HEK293 (cell line): ENCODE data around the gene DNAL4.
A peak's percentile ranks its signal among the peaks of the same experiment; 100 is the strongest.

Source experiments
- CTCF ChIA-PET: fragments of 350-600 bp; formaldehyde crosslinking; extraction: SDS; loops from one replicate; lab custom pipeline; 2021; ENCODE audit warnings: antibody characterized with exemption; lab: Yijun Ruan, JAX
- POLR2A ChIA-PET: fragments of 300-600 bp; formaldehyde crosslinking; extraction: SDS; loops from one replicate; lab custom pipeline; 2020; ENCODE audit warnings: antibody characterized with exemption, inconsistent platforms; lab: Yijun Ruan, JAX
- H3K27ac ChIP-seq: fragments of 200-500 bp; sonication (Bioruptor generic); 2 replicates; pipeline ENCODE4 v1.5.1; 2014; ENCODE audit warnings: low read depth, low read length, control low read depth, inconsistent platforms; ENCODE audit errors: extremely low read depth
- H3K36me3 ChIP-seq, 2 experiments: fragments of 200-500 bp in 1 of 2; sonication (Bioruptor generic) in 1 of 2; 1 replicate in 1 of 2; 2 replicates in 1 of 2; pipeline ENCODE4 v1.5.1; 2014 to 2017; ENCODE audit warnings: inconsistent platforms in 2 of 2, low read length in 2 of 2; ENCODE audit not compliant: control insufficient read depth in 2 of 2, insufficient read depth in 1 of 2
- H3K4me1 ChIP-seq: fragments of 200-500 bp; sonication (Bioruptor generic); 2 replicates; pipeline ENCODE4 v1.5.1; 2014; ENCODE audit warnings: mild to moderate bottlenecking, low read length, inconsistent platforms; ENCODE audit not compliant: control insufficient read depth, insufficient read depth
- H3K4me3 ChIP-seq: 2 replicates; pipeline ENCODE4 v1.5.1; 2011; ENCODE audit warnings: low read depth, mild to moderate bottlenecking, control low read depth, low read length, moderate library complexity
- H3K9me3 ChIP-seq: fragments of 200-500 bp; sonication (Bioruptor generic); 2 replicates; pipeline ENCODE4 v1.5.1; 2014; ENCODE audit warnings: low read depth, low read length, inconsistent platforms; ENCODE audit not compliant: control insufficient read depth, insufficient read depth
- GFI1B ChIP-seq: fragments of 450-650 bp; formaldehyde crosslinking; IDR thresholded peaks from 2 replicates; pipeline ENCODE4 v1.5.1; 2016; ENCODE audit warnings: missing biosample characterization, missing genetic modification characterization
- KLF1 ChIP-seq: fragments of 450-650 bp; formaldehyde crosslinking; IDR thresholded peaks from 2 replicates; pipeline ENCODE4 v1.5.1; 2016; ENCODE audit warnings: missing biosample characterization, missing genetic modification characterization
- MYNN ChIP-seq: fragments of 450-650 bp; formaldehyde crosslinking; IDR thresholded peaks from 2 replicates; pipeline ENCODE4 v1.5.1; 2016; ENCODE audit warnings: missing biosample characterization, missing genetic modification characterization, borderline replicate concordance
- OVOL3 ChIP-seq: fragments of 450-650 bp; formaldehyde crosslinking; IDR thresholded peaks from 2 replicates; pipeline ENCODE4 v1.5.1; 2016; ENCODE audit warnings: missing biosample characterization, missing genetic modification characterization
- PRDM4 ChIP-seq: fragments of 450-650 bp; formaldehyde crosslinking; IDR thresholded peaks from 2 replicates; pipeline ENCODE4 v1.5.1; 2017; ENCODE audit warnings: missing biosample characterization, missing genetic modification characterization
- PRDM6 ChIP-seq: fragments of 450-650 bp; formaldehyde crosslinking; IDR thresholded peaks from 2 replicates; pipeline ENCODE4 v1.5.1; 2017; ENCODE audit warnings: missing biosample characterization, missing genetic modification characterization
- SCRT2 ChIP-seq: fragments of 450-650 bp; formaldehyde crosslinking; IDR thresholded peaks from 2 replicates; pipeline ENCODE4 v1.5.1; 2016; ENCODE audit warnings: missing biosample characterization, missing genetic modification characterization
- SP3 ChIP-seq: fragments of 450-650 bp; formaldehyde crosslinking; IDR thresholded peaks from 2 replicates; pipeline ENCODE4 v1.5.1; 2016; ENCODE audit warnings: missing biosample characterization, missing genetic modification characterization
- ZBTB21 ChIP-seq: fragments of 450-650 bp; formaldehyde crosslinking; IDR thresholded peaks from 2 replicates; pipeline ENCODE4 v1.5.1; 2017; ENCODE audit warnings: missing biosample characterization, missing genetic modification characterization
- ZBTB26 ChIP-seq: fragments of 450-650 bp; formaldehyde crosslinking; optimal IDR thresholded peaks from 2 replicates; pipeline ENCODE3; 2016; ENCODE audit warnings: missing biosample characterization, mild to moderate bottlenecking, missing genetic modification characterization
- ZFP3 ChIP-seq: fragments of 450-650 bp; formaldehyde crosslinking; IDR thresholded peaks from 2 replicates; pipeline ENCODE4 v1.5.1; 2016; ENCODE audit warnings: low read depth, missing biosample characterization, missing genetic modification characterization
- ZFP37 ChIP-seq: fragments of 450-650 bp; formaldehyde crosslinking; IDR thresholded peaks from 2 replicates; pipeline ENCODE4 v1.5.1; 2016; ENCODE audit warnings: missing biosample characterization, missing genetic modification characterization
- ZNF140 ChIP-seq: fragments of 450-650 bp; formaldehyde crosslinking; IDR thresholded peaks from 2 replicates; pipeline ENCODE4 v1.5.1; 2016; ENCODE audit warnings: missing biosample characterization, missing genetic modification characterization
- ZNF274 ChIP-seq, 2 experiments: fragments of 200-500 bp in 1 of 2; fragments of 450-650 bp in 1 of 2; sonication (Bioruptor generic) in 1 of 2; formaldehyde crosslinking in 1 of 2; IDR thresholded peaks; 2 replicates each; pipeline versions ENCODE4 v1.5.1 to v1.6.1; 2014 to 2016; ENCODE audit warnings: borderline replicate concordance in 1 of 2, inconsistent platforms in 1 of 2, low read length in 1 of 2, missing biosample characterization in 1 of 2, missing genetic modification characterization in 1 of 2
- ZNF394 ChIP-seq: fragments of 450-650 bp; formaldehyde crosslinking; IDR thresholded peaks from 2 replicates; pipeline ENCODE4 v1.5.1; 2016; ENCODE audit warnings: missing biosample characterization, missing genetic modification characterization, mild to moderate bottlenecking, moderate library complexity, borderline replicate concordance
- ZNF529 ChIP-seq: fragments of 450-650 bp; formaldehyde crosslinking; IDR thresholded peaks from 2 replicates; pipeline ENCODE4 v1.5.1; 2017; ENCODE audit warnings: missing genetic modification characterization, missing biosample characterization; ENCODE audit not compliant: insufficient replicate concordance
- ZNF580 ChIP-seq: fragments of 450-650 bp; formaldehyde crosslinking; IDR thresholded peaks from 2 replicates; pipeline ENCODE4 v1.5.1; 2016; ENCODE audit warnings: missing biosample characterization, missing genetic modification characterization
- ZNF610 ChIP-seq: fragments of 450-650 bp; formaldehyde crosslinking; IDR thresholded peaks from 2 replicates; pipeline ENCODE4 v1.5.1; 2016; ENCODE audit warnings: missing biosample characterization, missing genetic modification characterization, borderline replicate concordance
- ZNF768 ChIP-seq: fragments of 450-650 bp; formaldehyde crosslinking; IDR thresholded peaks from 2 replicates; pipeline ENCODE4 v1.5.1; 2018; ENCODE audit warnings: missing biosample characterization, mild to moderate bottlenecking, missing genetic modification characterization
- ZSCAN30 ChIP-seq: fragments of 450-650 bp; IDR thresholded peaks from 2 replicates; pipeline ENCODE4 v1.5.1; 2018; ENCODE audit warnings: missing biosample characterization, mild to moderate bottlenecking, missing genetic modification characterization, moderate library complexity
- TF ChIP-seq, protein P1 (sequence below): fragments of 450-650 bp; IDR thresholded peaks from 2 replicates; pipeline ENCODE4 v1.5.1; 2018; ENCODE audit warnings: missing biosample characterization, mild to moderate bottlenecking, missing genetic modification characterization
- TF ChIP-seq, protein P2 (sequence below): fragments of 450-650 bp; formaldehyde crosslinking; IDR thresholded peaks from 2 replicates; pipeline ENCODE4 v1.5.1; 2016; ENCODE audit warnings: missing biosample characterization, missing genetic modification characterization, low read depth
- TF ChIP-seq, protein P3 (sequence below): fragments of 450-650 bp; formaldehyde crosslinking; IDR thresholded peaks from 2 replicates; pipeline ENCODE4 v1.5.1; 2016; ENCODE audit warnings: missing biosample characterization, missing genetic modification characterization

The DNAL4 gene

DNA sequence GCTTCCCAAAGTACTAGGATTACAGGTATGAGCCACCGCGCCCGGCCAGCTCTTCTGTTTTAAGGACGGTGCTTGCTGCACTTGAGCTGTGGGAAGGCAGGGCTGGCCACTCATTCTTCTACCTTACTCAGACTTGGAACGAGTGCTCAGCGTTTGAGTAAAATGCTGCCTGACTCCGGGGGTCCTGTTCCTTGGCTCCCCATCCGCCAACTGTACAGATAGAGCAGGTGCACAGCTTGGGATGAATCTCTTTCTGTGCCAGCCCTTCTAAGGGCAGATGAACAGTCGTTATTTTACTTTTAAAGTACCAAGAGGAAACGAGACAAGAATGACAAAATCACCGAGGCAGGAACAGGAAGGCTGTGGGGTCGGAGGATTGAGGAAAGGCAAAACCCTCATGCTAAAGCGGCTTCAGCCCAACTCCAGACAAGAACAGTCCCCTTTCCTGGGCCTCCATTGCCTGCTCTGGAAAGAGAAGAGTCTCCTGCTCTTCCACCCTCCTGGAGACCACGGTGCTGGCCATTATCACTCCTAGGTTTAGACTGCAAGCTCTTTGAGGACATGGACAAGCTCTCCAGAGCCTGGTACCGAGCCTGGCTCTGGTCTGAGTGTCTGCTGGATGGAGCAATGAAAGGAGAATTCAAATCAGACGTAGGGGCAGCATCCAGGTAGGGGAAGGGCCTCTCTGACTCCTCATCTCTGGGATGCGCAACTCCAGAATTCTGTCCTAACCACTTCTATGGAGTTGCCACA is 37.1 kb downstream of the DNAL4 start (continued):
- TF ChIP-seq, protein P1, sequence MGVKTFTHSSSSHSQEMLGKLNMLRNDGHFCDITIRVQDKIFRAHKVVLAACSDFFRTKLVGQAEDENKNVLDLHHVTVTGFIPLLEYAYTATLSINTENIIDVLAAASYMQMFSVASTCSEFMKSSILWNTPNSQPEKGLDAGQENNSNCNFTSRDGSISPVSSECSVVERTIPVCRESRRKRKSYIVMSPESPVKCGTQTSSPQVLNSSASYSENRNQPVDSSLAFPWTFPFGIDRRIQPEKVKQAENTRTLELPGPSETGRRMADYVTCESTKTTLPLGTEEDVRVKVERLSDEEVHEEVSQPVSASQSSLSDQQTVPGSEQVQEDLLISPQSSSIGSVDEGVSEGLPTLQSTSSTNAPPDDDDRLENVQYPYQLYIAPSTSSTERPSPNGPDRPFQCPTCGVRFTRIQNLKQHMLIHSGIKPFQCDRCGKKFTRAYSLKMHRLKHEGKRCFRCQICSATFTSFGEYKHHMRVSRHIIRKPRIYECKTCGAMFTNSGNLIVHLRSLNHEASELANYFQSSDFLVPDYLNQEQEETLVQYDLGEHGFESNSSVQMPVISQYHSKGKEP (tag by site-specific recombination), result no peak
- TF ChIP-seq ZNF610 (no peak), OVOL3 (no peak), PRDM6 (no peak)
- TF ChIP-seq, all 188 proteins: peak for 0

GRCh38 chr22:38755911-38756532 is 37.9 kb downstream of the DNAL4 start, which contains the start of gene SUN2:
TSS of gene SUN2 (minus strand) at chr22:38755998. CDS start at chr22:38752628, 3,370 bp downstream.
- Histone ChIP-seq H3K36me3 (peaks cover 6 to 27% of the 10 kb centered on the region in 2 experiments; a peak in 2 of 3 replicates), H3K4me1 (peaks cover 9% of the 10 kb centered on the region), H3K9me3 (no peaks in the 10 kb centered on the region), H3K4me3 (peak within 1 kb of the TSS; percentile 71), H3K27ac (peak within 1 kb of the TSS; percentile 97)
- CTCF ChIA-PET, result interaction anchor here (1.3 to 5.1 kb wide), 3 partner anchors 10 to 115 kb away, joined by 3 to 48 read pairs (median 23); no protein-coding TSS in a partner anchor
- POLR2A ChIA-PET, result interaction anchor here (1.1 to 1.9 kb wide), 2 partner anchors 10 to 12 kb away, joined by 3 to 8 read pairs; no protein-coding TSS in a partner anchor
- TF ChIP-seq ZNF394 (tag by site-specific recombination), result no peak
- no peak for TF ChIP-seq MYNN (tag by site-specific recombination)
- TF ChIP-seq GFI1B, result no peak
- no peak for TF ChIP-seq ZNF529 (tag by site-specific recombination)
- TF ChIP-seq, protein P2, sequence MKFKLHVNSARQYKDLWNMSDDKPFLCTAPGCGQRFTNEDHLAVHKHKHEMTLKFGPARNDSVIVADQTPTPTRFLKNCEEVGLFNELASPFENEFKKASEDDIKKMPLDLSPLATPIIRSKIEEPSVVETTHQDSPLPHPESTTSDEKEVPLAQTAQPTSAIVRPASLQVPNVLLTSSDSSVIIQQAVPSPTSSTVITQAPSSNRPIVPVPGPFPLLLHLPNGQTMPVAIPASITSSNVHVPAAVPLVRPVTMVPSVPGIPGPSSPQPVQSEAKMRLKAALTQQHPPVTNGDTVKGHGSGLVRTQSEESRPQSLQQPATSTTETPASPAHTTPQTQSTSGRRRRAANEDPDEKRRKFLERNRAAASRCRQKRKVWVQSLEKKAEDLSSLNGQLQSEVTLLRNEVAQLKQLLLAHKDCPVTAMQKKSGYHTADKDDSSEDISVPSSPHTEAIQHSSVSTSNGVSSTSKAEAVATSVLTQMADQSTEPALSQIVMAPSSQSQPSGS, result no peak
- TF ChIP-seq SCRT2, result peak; percentile 83
- 0 out of 2 replicates have a peak, but pooled peaks have one; percentile 46 for TF ChIP-seq KLF1 (tag by site-specific recombination)
- TF ChIP-seq ZNF580 (tag by site-specific recombination), result no peak
- no peak for TF ChIP-seq ZNF768 (tag by site-specific recombination)
- no peak for TF ChIP-seq ZFP37
- peak; percentile 84 for TF ChIP-seq ZBTB26 (tag by site-specific recombination)
- no peak for TF ChIP-seq ZFP3 (tag by site-specific recombination)
- TF ChIP-seq ZNF274 (IDR thresholded peaks at IDR 0.05; ENCODE audit: low read length), result no peak
- no peak for TF ChIP-seq ZNF274 (tag by site-specific recombination; IDR thresholded peaks at IDR 0.05; ENCODE audit: borderline replicate concordance)
- TF ChIP-seq, protein P3, sequence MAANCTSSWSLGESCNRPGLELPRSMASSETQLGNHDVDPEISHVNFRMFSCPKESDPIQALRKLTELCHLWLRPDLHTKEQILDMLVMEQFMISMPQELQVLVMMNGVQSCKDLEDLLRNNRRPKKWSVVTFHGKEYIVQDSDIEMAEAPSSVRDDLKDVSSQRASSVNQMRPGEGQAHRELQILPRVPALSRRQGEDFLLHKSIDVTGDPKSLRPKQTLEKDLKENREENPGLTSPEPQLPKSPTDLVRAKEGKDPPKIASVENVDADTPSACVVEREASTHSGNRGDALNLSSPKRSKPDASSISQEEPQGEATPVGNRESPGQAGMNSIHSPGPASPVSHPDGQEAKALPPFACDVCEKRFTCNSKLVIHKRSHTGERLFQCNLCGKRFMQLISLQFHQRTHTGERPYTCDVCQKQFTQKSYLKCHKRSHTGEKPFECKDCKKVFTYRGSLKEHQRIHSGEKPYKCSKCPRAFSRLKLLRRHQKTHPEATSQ (tag by site-specific recombination), result 0 out of 2 replicates have a peak, but pooled peaks have one; percentile 59
- TF ChIP-seq SP3 (tag by site-specific recombination), result no peak; the same call in 1 of the 2 replicates
- no peak for TF ChIP-seq PRDM4 (tag by site-specific recombination)
- TF ChIP-seq ZNF140 (tag by site-specific recombination), result no peak
- TF ChIP-seq ZBTB21, result no peak
- no peak for TF ChIP-seq ZSCAN30
